ENCODE measurements around the gene GALNT13.

DNA sequence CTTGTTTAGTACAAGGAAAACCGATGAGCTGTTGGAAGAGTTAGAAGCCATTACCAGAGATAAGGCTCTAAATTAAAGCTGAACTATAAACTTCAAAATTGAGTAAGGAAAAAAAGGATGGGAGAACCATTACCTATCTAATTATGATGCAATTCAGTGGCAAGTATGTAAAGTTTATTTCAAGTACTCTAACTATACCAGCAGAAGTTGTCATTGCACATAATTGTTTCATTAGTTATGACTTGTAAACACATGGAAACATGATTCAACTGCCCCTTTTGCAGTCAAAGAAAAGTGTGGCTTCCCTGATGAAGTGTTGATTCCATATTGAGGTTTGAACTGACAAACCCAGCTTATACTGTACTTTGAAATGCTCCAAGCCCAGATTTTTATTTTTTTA, 502.7 kb downstream of the GALNT13 start:
- TF ChIP-seq, protein P1, sequence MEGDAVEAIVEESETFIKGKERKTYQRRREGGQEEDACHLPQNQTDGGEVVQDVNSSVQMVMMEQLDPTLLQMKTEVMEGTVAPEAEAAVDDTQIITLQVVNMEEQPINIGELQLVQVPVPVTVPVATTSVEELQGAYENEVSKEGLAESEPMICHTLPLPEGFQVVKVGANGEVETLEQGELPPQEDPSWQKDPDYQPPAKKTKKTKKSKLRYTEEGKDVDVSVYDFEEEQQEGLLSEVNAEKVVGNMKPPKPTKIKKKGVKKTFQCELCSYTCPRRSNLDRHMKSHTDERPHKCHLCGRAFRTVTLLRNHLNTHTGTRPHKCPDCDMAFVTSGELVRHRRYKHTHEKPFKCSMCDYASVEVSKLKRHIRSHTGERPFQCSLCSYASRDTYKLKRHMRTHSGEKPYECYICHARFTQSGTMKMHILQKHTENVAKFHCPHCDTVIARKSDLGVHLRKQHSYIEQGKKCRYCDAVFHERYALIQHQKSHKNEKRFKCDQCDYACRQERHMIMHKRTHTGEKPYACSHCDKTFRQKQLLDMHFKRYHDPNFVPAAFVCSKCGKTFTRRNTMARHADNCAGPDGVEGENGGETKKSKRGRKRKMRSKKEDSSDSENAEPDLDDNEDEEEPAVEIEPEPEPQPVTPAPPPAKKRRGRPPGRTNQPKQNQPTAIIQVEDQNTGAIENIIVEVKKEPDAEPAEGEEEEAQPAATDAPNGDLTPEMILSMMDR (IDR thresholded peaks at IDR 0.05): no peak
- no peak for TF ChIP-seq POLR2A (IDR thresholded peaks at IDR 0.05)

All from adrenal gland (tissue), 5 donors.